ENCODE measurements around the gene TLX2. TPM values are rescaled to one million over a fixed set of nuclear protein-coding genes. Genes with fewer than 3 reads are reported as not detected.
A peak's percentile ranks its signal among the peaks of the same experiment; 100 is the strongest.

The TLX2 gene
- total and polyA plus RNA-seq, 2 of the 13 experiments (the other 11 are each of a cell fraction or from before 2014, with no cell fraction given): 0.05 to 0.20 TPM

- no peak; the same call in 1 of the 2 replicates for TF ChIP-seq KLF11 (CRISPR knock-in tag; IDR thresholded peaks at IDR 0.05)
- no peak for TF ChIP-seq NPAS2 (CRISPR knock-in tag; IDR thresholded peaks at IDR 0.05; ENCODE audit: borderline replicate concordance)
- TF ChIP-seq TFE3 (CRISPR knock-in tag; IDR thresholded peaks at IDR 0.05): 0 out of 2 replicates have a peak, but pooled peaks have one; percentile 3
- peak; percentile 99 for TF ChIP-seq ZNF414 (CRISPR knock-in tag; IDR thresholded peaks at IDR 0.05)
- no peak for TF ChIP-seq RFX3 (CRISPR knock-in tag; IDR thresholded peaks at IDR 0.05)
- TF ChIP-seq ZNF770 (CRISPR knock-in tag; IDR thresholded peaks at IDR 0.05): peak; percentile 10; the same call in 1 of the 2 replicates
- TF ChIP-seq ZNF709 (CRISPR knock-in tag; IDR thresholded peaks at IDR 0.05): peak; percentile 11; the same call in 1 of the 2 replicates
- TF ChIP-seq WIZ (CRISPR knock-in tag; IDR thresholded peaks at IDR 0.05): peak; percentile 87; the same call in 1 of the 2 replicates
- no peak for TF ChIP-seq DNMT3B (CRISPR knock-in tag; conservative IDR thresholded peaks at IDR 0.05)
- peak; percentile 38; the same call in 1 of the 2 replicates for TF ChIP-seq ZNF121 (CRISPR knock-in tag; IDR thresholded peaks at IDR 0.05)
- no peak for TF ChIP-seq ZBTB37 (CRISPR knock-in tag; IDR thresholded peaks at IDR 0.05)
- 0 out of 2 replicates have a peak, but pooled peaks have one; percentile 30 for TF ChIP-seq MTF1 (CRISPR knock-in tag; IDR thresholded peaks at IDR 0.05)
- no peak; the same call in 1 of the 2 replicates for TF ChIP-seq ZNF678 (CRISPR knock-in tag; IDR thresholded peaks at IDR 0.05)
- no peak for TF ChIP-seq JARID2 (CRISPR knock-in tag; IDR thresholded peaks at IDR 0.05; ENCODE audit: insufficient replicate concordance)
- no peak for TF ChIP-seq ZNF557 (CRISPR knock-in tag; IDR thresholded peaks at IDR 0.05)
- TF ChIP-seq ZBTB10 (CRISPR knock-in tag; IDR thresholded peaks at IDR 0.05; ENCODE audit: borderline replicate concordance): peak; percentile 68
- TF ChIP-seq POGK (CRISPR knock-in tag; conservative IDR thresholded peaks at IDR 0.05): peak; percentile 72
Observed at GRCh38 chr2:74481961-74482800, 32.1 kb upstream of the TLX2 start (continued).

Measured in HepG2 (cell line).